Caco-2 (cell line): Measurements from ENCODE around the gene EBF3. TPM values are rescaled to one million over a fixed set of nuclear protein-coding genes. Genes with fewer than 3 reads are reported as not detected.

Experiments
- BruUV-seq: library from RNA; stranded (reverse); fragments of 400-500 nt; replicated peaks from 2 replicates; lab custom pipeline; 2021; lab: Mats Ljungman, UMichigan
- CTCF ChIA-PET: fragments of 300-600 bp; sonication (Branson Sonifier 250); formaldehyde crosslinking; loops from one replicate; lab custom pipeline; 2022; ENCODE audit warnings: antibody characterized with exemption; lab: Charles Lee
- POLR2A ChIA-PET: fragments of 300-600 bp; sonication (Branson Sonifier 250); formaldehyde crosslinking; loops from one replicate; lab custom pipeline; 2022; ENCODE audit warnings: antibody characterized with exemption; lab: Charles Lee
- DNase-seq, 2 experiments: peaks; one replicate each; pipeline versions ENCODE4 v3.0.0 to v3.0.0-alpha.2; 2020 to 2022
- H3K27me3 ChIP-seq: replicated peaks from 2 replicates; pipeline ENCODE4 v1.6.0; 2011; ENCODE audit warnings: low read length; ENCODE audit not compliant: control insufficient read depth, insufficient read depth
- H3K36me3 ChIP-seq: 2 replicates; pipeline ENCODE4 v1.5.1; 2011; ENCODE audit warnings: low read length; ENCODE audit not compliant: control insufficient read depth, insufficient read depth
- H3K4me1 ChIP-seq: fragments of 250-450 bp; sonication (Bioruptor Pico); 2 replicates; pipeline ENCODE4 v1.5.1; 2020; ENCODE audit warnings: mild to moderate bottlenecking
- H3K4me3 ChIP-seq: 2 replicates; pipeline ENCODE4 v1.5.1; 2011; ENCODE audit warnings: low read depth, mild to moderate bottlenecking, control low read depth, low read length
- H3K9me3 ChIP-seq: fragments of 250-450 bp; sonication (Bioruptor Pico); 2 replicates; pipeline ENCODE4 v1.5.1; 2020; ENCODE audit warnings: mild to moderate bottlenecking, moderate library complexity
- H3K27ac Mint-ChIP-seq: one replicate; pipeline ENCODE4 v1.8.0; 2022; ENCODE audit warnings: mixed read lengths; ENCODE audit not compliant: unreplicated experiment
- H3K27me3 Mint-ChIP-seq: one replicate; pipeline ENCODE4 v1.8.0; 2022; ENCODE audit warnings: mixed read lengths; ENCODE audit not compliant: insufficient read depth, unreplicated experiment
- H3K36me3 Mint-ChIP-seq: one replicate; pipeline ENCODE4 v1.8.0; 2022; ENCODE audit warnings: mild to moderate bottlenecking, mixed read lengths; ENCODE audit not compliant: insufficient read depth, unreplicated experiment
- H3K4me1 Mint-ChIP-seq: one replicate; pipeline ENCODE4 v1.8.0; 2022; ENCODE audit warnings: low read depth, mixed read lengths; ENCODE audit not compliant: unreplicated experiment
- H3K4me3 Mint-ChIP-seq: one replicate; pipeline ENCODE4 v1.8.0; 2022; ENCODE audit warnings: mild to moderate bottlenecking, moderate library complexity, mixed read lengths; ENCODE audit not compliant: unreplicated experiment
- H3K9me3 Mint-ChIP-seq: one replicate; pipeline ENCODE4 v1.8.0; 2022; ENCODE audit warnings: mixed read lengths; ENCODE audit not compliant: unreplicated experiment
- CTCF ChIP-seq, 2 experiments: fragments of 200-600 bp in 1 of 2; IDR thresholded peaks; 1 replicate in 1 of 2; 2 replicates in 1 of 2; pipeline versions ENCODE4 v1.5.1 to v1.8.0; 2011 to 2022; ENCODE audit warnings: antibody characterized with exemption in 1 of 2, control low read depth in 1 of 2, inconsistent platforms in 1 of 2, low read depth in 1 of 2, low read length in 1 of 2, mild to moderate bottlenecking in 1 of 2, moderate library complexity in 1 of 2; ENCODE audit not compliant: insufficient read depth in 1 of 2, severe bottlenecking in 1 of 2, unreplicated experiment in 1 of 2
- intact Hi-C: fragments of 100-400 bp; cut with micrococcal nuclease; formaldehyde crosslinking; loops from one replicate; pipeline ENCODE4 v1.10.0; 2022; ENCODE audit not compliant: unreplicated experiment
- total RNA-seq: library from RNA; stranded (reverse); gene quantifications from 2 replicates; pipeline ENCODE4 v1.2.3, GENCODE V29; 2022

Gene EBF3
- total RNA-seq, 1 experiment from 2014 or later, result 0.79 TPM

- no peak for DNase-seq
- no peaks in the 10 kb centered on the region for H3K4me1 Mint-ChIP-seq
- BruUV-seq, result no TSS peak
- no peaks in the 10 kb centered on the region for H3K9me3 Mint-ChIP-seq
- Histone ChIP-seq H3K4me3 (no peak overlapping the region), H3K27me3 (0 out of 2 replicates have a peak, but pooled peaks cover 1% of the 10 kb centered on the region), H3K36me3 (no peaks in the 10 kb centered on the region), H3K4me1 (no peaks in the 10 kb centered on the region), H3K9me3 (no peaks in the 10 kb centered on the region)
- no peak for TF ChIP-seq CTCF (IDR thresholded peaks at IDR 0.05; ENCODE audit: insufficient read depth in 1 of 2, low read depth in 1 of 2, low read length in 1 of 2, severe bottlenecking in 1 of 2, unreplicated experiment in 1 of 2)
- H3K4me3 Mint-ChIP-seq, result no peak overlapping the region
- ChIA-PET POLR2A (no interaction called here), CTCF (interaction anchor here (0.6 kb wide), 1 partner anchor 10 kb away, joined by 3 read pairs; no protein-coding TSS in a partner anchor)
- H3K27ac Mint-ChIP-seq, result no peak overlapping the region
- no peaks in the 10 kb centered on the region for H3K36me3 Mint-ChIP-seq
- peaks cover 11% of the 10 kb centered on the region for H3K27me3 Mint-ChIP-seq
- intact Hi-C loops, result no loop called here
Observed at GRCh38 chr10:129843702-129844101, 120.4 kb downstream of the EBF3 start.

GRCh38 chr10:129843131-129843541, 120.9 kb downstream of the EBF3 start:
- no peak for TF ChIP-seq CTCF (IDR thresholded peaks at IDR 0.05; ENCODE audit: insufficient read depth in 1 of 2, low read depth in 1 of 2, low read length in 1 of 2, severe bottlenecking in 1 of 2, unreplicated experiment in 1 of 2)
- Mint-ChIP-seq H3K4me3 (no peak overlapping the region), H3K27ac (no peak overlapping the region), H3K36me3 (no peaks in the 10 kb centered on the region), H3K4me1 (no peaks in the 10 kb centered on the region), H3K9me3 (no peaks in the 10 kb centered on the region), H3K27me3 (peaks cover 11% of the 10 kb centered on the region)
- no TSS peak for BruUV-seq
- no peaks in the 10 kb centered on the region for H3K4me1 ChIP-seq
- H3K36me3 ChIP-seq, result no peaks in the 10 kb centered on the region
- H3K4me3 ChIP-seq, result no peak overlapping the region
- CTCF ChIA-PET, result no interaction called here
- no peaks in the 10 kb centered on the region for H3K9me3 ChIP-seq
- intact Hi-C loops, result no loop called here
- POLR2A ChIA-PET, result no interaction called here
- DNase-seq, result no peak
- H3K27me3 ChIP-seq, result 0 out of 2 replicates have a peak, but pooled peaks cover 1% of the 10 kb centered on the region

- no peaks in the 10 kb centered on the region for H3K27me3 ChIP-seq
- no peaks in the 10 kb centered on the region for H3K9me3 ChIP-seq
- intact Hi-C loops, result no loop called here
- BruUV-seq, result no TSS peak
- no peak for DNase-seq
- no peaks in the 10 kb centered on the region for H3K9me3 Mint-ChIP-seq
- POLR2A ChIA-PET, result no interaction called here
- no peak overlapping the region for H3K4me3 ChIP-seq
- H3K4me3 Mint-ChIP-seq, result no peak overlapping the region
- H3K36me3 ChIP-seq, result no peaks in the 10 kb centered on the region
- no peak overlapping the region for H3K27ac Mint-ChIP-seq
- no peaks in the 10 kb centered on the region for H3K4me1 Mint-ChIP-seq
- CTCF ChIA-PET, result no interaction called here
- no peaks in the 10 kb centered on the region for H3K36me3 Mint-ChIP-seq
- no peak for TF ChIP-seq CTCF (IDR thresholded peaks at IDR 0.05; ENCODE audit: insufficient read depth in 1 of 2, low read depth in 1 of 2, low read length in 1 of 2, severe bottlenecking in 1 of 2, unreplicated experiment in 1 of 2)
- H3K4me1 ChIP-seq, result no peaks in the 10 kb centered on the region
- peaks cover 8% of the 10 kb centered on the region for H3K27me3 Mint-ChIP-seq
Observed at GRCh38 chr10:129842031-129842430, 122.0 kb downstream of the EBF3 start.
